Testis (tissue), 3 donors: ENCODE results near the gene PEX26. TPM values are rescaled to one million over a fixed set of nuclear protein-coding genes. Genes with fewer than 3 reads are reported as not detected.

Experiments used
- DNase-seq: peaks from one replicate; pipeline ENCODE4 v3.0.0-alpha.2; 2019
- H3K27ac ChIP-seq, 2 donors: fragments of 200-600 bp; sonication (generic); one replicate each; pipeline ENCODE4 v1.5.1; 2019
- H3K27me3 ChIP-seq: fragments of 200-600 bp; sonication (generic); one replicate; pipeline ENCODE4 v1.5.1; 2019
- H3K36me3 ChIP-seq: fragments of 200-600 bp; sonication (generic); one replicate; pipeline ENCODE4 v1.5.1; 2017; ENCODE audit warnings: low read depth; ENCODE audit errors: missing control alignments
- H3K4me1 ChIP-seq: fragments of 200-600 bp; sonication (generic); one replicate; pipeline ENCODE4 v1.5.1; 2019
- H3K4me3 ChIP-seq, 2 donors: fragments of 200-600 bp; sonication (generic); one replicate each; pipeline ENCODE4 v1.5.1; 2017 to 2019
- H3K9me3 ChIP-seq: fragments of 200-600 bp; sonication (generic); one replicate; pipeline ENCODE4 v1.5.1; 2017
- POLR2A ChIP-seq: fragments of 450-650 bp; IDR thresholded peaks from one replicate; pipeline ENCODE4 v1.6.1; 2017; ENCODE audit warnings: antibody characterized with exemption, mild to moderate bottlenecking, moderate library complexity
- WGBS, 2 donors: methylation state at CpG; one replicate each; pipeline ENCODE4 v1.1.5; 2018; 5-methylcytosine and 5-hydroxymethylcytosine counted together
- intact Hi-C: fragments of 100-400 bp; cut with DNase I; formaldehyde crosslinking; loops from one replicate; pipeline ENCODE4 v1.15.1; 2023; ENCODE audit warnings: low total_unique reads
- polyA plus RNA-seq: library from polyadenylated mRNA; stranded (reverse); fragments of 350-450 nt; fragmentation: Illumina TruSeq; extraction: RNeasy Lipid Tissue Mini Kit (QIAGEN cat#74804); gene quantifications from one replicate; pipeline ENCODE4 v1.2.3, GENCODE V29; 2014; ENCODE audit warnings: low read depth, low replicate concordance; ENCODE audit not compliant: insufficient read depth
- total RNA-seq, 2 donors: library from RNA; depleted of rRNA; stranded (reverse); fragments of >200 nt; gene quantifications; one replicate each; pipeline ENCODE4 v1.2.3, GENCODE V29; 2016
- TF ChIP-seq, protein P1 (sequence below), 3 experiments: fragments of 450-650 bp in 2 of 3; fragments of 200-600 bp in 1 of 3; sonication (generic) in 1 of 3; IDR thresholded peaks; one replicate each; pipeline ENCODE4 v1.5.1; 2016 to 2019; ENCODE audit warnings: antibody characterized with exemption in 3 of 3, mild to moderate bottlenecking in 2 of 3, moderate library complexity in 1 of 3

Gene PEX26
- total and polyA plus RNA-seq, 3 donors from 2014 or later: 16.8 to 33.4 (median 29.1) TPM

DNA sequence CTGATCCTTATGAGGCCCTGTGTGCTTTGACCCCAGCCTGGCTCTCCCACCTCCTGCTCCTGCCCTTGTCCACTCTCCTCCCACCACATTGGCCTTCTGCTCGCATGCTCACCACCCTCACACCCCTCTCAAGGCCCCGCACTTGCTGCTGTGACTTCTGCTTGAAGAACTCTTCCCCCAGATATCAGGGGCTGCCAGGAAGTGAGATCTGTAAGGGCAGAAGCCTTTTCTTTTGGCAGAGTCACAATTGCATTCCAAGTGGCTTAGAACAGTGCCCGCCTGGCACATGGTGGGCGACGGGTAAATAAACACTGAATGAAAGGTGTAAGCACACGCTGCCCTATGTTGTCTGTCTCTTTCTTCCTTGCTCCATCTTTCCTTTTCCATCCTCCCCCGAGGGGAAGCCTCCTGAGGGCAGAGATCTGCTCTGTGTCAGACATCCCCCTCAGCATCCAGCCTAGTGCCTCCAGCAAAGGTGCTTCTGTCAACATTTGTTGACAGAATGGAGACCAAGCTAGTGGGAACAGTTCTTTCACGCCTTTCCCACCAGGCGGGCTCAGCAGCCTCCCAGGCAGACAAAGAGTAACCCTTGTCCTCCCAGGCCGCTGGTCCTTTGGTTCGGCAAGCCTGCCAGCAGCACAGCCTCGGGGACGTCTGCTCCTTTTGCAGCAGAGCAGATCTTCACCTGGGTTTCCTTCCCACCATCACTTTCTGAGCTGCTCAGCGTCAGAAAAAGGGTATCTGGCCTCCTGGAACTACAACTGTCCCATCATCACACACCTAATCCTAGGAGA is 10.0 kb upstream of the PEX26 start:
- TF ChIP-seq, protein P1, sequence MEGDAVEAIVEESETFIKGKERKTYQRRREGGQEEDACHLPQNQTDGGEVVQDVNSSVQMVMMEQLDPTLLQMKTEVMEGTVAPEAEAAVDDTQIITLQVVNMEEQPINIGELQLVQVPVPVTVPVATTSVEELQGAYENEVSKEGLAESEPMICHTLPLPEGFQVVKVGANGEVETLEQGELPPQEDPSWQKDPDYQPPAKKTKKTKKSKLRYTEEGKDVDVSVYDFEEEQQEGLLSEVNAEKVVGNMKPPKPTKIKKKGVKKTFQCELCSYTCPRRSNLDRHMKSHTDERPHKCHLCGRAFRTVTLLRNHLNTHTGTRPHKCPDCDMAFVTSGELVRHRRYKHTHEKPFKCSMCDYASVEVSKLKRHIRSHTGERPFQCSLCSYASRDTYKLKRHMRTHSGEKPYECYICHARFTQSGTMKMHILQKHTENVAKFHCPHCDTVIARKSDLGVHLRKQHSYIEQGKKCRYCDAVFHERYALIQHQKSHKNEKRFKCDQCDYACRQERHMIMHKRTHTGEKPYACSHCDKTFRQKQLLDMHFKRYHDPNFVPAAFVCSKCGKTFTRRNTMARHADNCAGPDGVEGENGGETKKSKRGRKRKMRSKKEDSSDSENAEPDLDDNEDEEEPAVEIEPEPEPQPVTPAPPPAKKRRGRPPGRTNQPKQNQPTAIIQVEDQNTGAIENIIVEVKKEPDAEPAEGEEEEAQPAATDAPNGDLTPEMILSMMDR (IDR thresholded peaks at IDR 0.05): no peak
- TF ChIP-seq POLR2A: no peak
- intact Hi-C loops: no loop called here
- 54 to 60% methylated on average over 14 of the region's 14 CpGs for WGBS, 2 donors
- no peaks in the 10 kb centered on the region for H3K36me3 ChIP-seq
- no peak overlapping the region for H3K4me3 ChIP-seq
- no peaks in the 10 kb centered on the region for H3K27me3 ChIP-seq
- H3K9me3 ChIP-seq: no peaks in the 10 kb centered on the region
- DNase-seq: no peak
- H3K4me1 ChIP-seq: peaks cover 16% of the 10 kb centered on the region
- H3K27ac ChIP-seq: peak overlapping the region; percentile 70 to 79

DNA sequence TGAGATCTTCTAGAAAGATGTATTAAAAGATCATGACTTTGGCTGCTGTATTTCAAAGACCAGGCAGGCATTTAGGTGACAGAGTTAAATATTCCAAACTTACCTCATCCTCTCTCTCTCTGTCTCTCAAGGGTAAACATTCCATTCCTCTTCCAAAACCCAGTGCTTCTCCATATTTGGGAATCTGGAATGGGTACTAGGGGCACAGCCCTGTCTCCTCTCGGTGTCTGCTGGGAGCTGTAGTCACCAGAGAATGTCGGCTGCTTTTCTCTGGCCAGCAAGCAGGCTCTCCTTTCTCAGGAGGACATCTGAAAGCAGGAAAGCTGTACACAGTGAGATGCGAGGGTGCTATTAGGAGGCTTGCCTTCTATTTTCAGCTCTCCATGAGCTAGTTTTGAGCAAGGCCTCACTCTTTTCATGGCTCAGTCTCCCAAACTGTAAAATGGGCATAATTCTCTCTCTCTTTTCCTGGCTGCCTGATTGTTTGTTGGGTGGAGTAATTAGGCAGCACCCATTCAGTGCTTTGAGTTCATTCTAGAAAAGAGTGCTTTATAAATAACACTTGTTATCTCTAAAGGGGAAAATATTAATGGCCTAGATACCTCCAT is 9.3 kb upstream of the PEX26 start:
- H3K4me1 ChIP-seq: peaks cover 16% of the 10 kb centered on the region
- no peak for DNase-seq
- H3K9me3 ChIP-seq: no peaks in the 10 kb centered on the region
- 36 to 66% methylated on average over 3 of the region's 3 CpGs for WGBS, 2 donors
- H3K4me3 ChIP-seq: no peak overlapping the region
- intact Hi-C loops: no loop called here
- H3K27ac ChIP-seq: peak overlapping the region; percentile 70 to 79
- TF ChIP-seq POLR2A: no peak
- TF ChIP-seq, protein P1 (IDR thresholded peaks at IDR 0.05): no peak
- no peaks in the 10 kb centered on the region for H3K27me3 ChIP-seq
- H3K36me3 ChIP-seq: no peaks in the 10 kb centered on the region

DNA sequence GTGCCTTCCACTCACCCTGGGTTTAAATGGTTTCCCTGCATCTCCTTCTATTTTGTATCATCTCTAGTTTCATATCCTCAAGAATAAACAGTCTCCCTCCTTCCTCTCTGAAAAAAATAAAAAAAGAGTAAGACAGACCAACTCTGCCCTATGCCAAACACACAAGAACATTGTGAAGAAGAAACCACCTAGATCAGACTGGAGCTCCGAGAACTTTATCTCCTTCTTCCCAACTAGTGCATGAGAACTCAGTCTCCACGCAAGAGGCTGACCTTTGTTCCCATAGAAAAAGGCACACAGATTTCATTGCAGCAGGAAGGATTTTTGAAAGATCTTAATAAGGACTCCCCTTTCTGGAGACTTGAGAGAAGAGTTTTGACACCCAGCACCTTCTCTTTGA is 8.7 kb upstream of the PEX26 start:
- Histone ChIP-seq H3K27ac (peak overlapping the region in 1 of 2 donors; percentile 79), H3K36me3 (no peaks in the 10 kb centered on the region), H3K4me3 (no peak overlapping the region), H3K9me3 (no peaks in the 10 kb centered on the region), H3K27me3 (no peaks in the 10 kb centered on the region), H3K4me1 (peaks cover 16% of the 10 kb centered on the region)
- 44 to 53% methylated on average over 2 of the region's 2 CpGs for WGBS, 2 donors
- TF ChIP-seq, protein P1 (IDR thresholded peaks at IDR 0.05): no peak
- TF ChIP-seq POLR2A: no peak
- no peak for DNase-seq
- intact Hi-C loops: no loop called here

DNA sequence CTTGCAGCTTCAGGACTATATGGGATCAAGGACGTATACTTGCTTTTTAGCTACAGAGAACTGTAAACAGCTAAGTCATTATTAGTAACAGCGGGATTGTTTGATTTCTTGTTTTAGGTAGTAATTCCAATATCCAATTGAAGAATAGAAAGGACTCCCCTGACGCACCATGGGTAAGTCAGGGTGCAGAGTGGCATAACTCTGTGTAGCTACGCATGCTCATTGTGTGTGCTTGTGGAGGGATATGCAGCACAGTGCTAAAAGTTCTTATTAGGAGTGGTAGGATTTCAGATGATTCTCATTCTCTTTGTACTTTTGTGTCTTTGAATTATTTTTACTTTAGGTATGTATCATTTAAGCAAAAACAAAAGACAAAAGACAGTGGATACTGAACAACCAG is 7.7 kb upstream of the PEX26 start:
- Histone ChIP-seq H3K36me3 (no peaks in the 10 kb centered on the region), H3K27ac (no peak overlapping the region), H3K27me3 (no peaks in the 10 kb centered on the region), H3K4me1 (peaks cover 16% of the 10 kb centered on the region), H3K4me3 (no peak overlapping the region), H3K9me3 (no peaks in the 10 kb centered on the region)
- TF ChIP-seq POLR2A: no peak
- TF ChIP-seq, protein P1 (IDR thresholded peaks at IDR 0.05): no peak
- DNase-seq: no peak
- 92 to 97% methylated on average over 4 of the region's 4 CpGs for WGBS, 2 donors
- intact Hi-C loops: no loop called here
